Mucosa of descending colon (tissue), 3 donors: ENCODE results near the gene PAK6. TPM values are rescaled to one million over a fixed set of nuclear protein-coding genes. Genes with fewer than 3 reads are reported as not detected.
A peak's percentile ranks its signal among the peaks of the same experiment; 100 is the strongest.

Source experiments
- ATAC-seq: fragments of 200-7000 bp; cut with Tn5 transposase; one replicate; pipeline ENCODE4 v1.9.1; 2020; ENCODE audit warnings: mild to moderate bottlenecking, moderate library complexity
- DNase-seq, 3 donors: peaks; one replicate each; pipeline ENCODE4 v3.0.0-alpha.2; 2020
- H3K36me3 ChIP-seq: fragments of 200-600 bp; one replicate; pipeline ENCODE4 v1.8.0; 2021; ENCODE audit warnings: low read depth, mild to moderate bottlenecking
- H3K4me1 ChIP-seq: fragments of 200-600 bp; one replicate; pipeline ENCODE4 v1.8.0; 2021; ENCODE audit warnings: low read depth, mild to moderate bottlenecking
- H3K4me3 ChIP-seq: fragments of 200-600 bp; one replicate; pipeline ENCODE4 v1.8.0; 2021; ENCODE audit warnings: mild to moderate bottlenecking
- H3K9me3 ChIP-seq: fragments of 200-600 bp; one replicate; pipeline ENCODE4 v1.8.0; 2021; ENCODE audit warnings: mild to moderate bottlenecking
- intact Hi-C, 2 donors: fragments of 100-400 bp; cut with DNase I in 1 of 2; cut with micrococcal nuclease in 1 of 2; formaldehyde crosslinking; loops; one replicate each; pipeline versions ENCODE4 v1.11.0 to v1.11.1; 2022; cut with DNase I, micrococcal nuclease
- total RNA-seq, 3 donors: library from RNA; stranded (reverse); fragmentation: NEBNext Ultra II Directional in 2 of 3; extraction: Animal tissue kit (Norgen Biotek cat#: 25700) in 2 of 3; gene quantifications; one replicate each; pipeline versions ENCODE4 v1.2.1 to v1.2.4, GENCODE V29; 2021 to 2023
- TF ChIP-seq, protein P1 (sequence below): fragments of 200-600 bp; IDR thresholded peaks from one replicate; pipeline ENCODE4 v1.8.0; 2022; ENCODE audit warnings: antibody characterized with exemption, mild to moderate bottlenecking
- donor health status: DM: no; HTN: no; CAD: no; lungs with moderate emphysema.
- donor health status: DM: no; HTN: no; CAD: no.
- donor health status: DM: no; HTN: yes; CAD: no.

The PAK6 gene
- total RNA-seq, 3 donors from 2014 or later = 0.98 to 3.1 (median 2.7) TPM

DNA sequence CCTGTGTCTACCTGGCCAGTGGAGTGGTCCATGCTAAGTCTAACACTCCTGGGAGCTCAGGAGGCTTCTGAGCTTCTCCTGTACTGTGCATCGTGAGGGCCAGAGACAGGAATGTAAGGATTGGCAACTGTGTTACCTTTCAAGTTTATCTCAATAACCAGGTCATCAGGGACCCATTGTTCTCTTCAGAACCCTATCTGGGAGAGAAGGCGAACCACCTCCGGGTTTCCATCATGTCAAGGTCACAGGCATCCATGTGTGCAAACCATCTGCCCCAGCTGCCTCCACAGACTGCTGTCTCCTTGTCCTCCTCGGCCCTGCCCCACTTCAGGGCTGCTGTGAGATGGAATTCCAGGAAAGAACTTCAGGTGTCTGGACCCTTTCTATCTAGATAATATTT is 38.1 kb downstream of the PAK6 start:
- H3K9me3 ChIP-seq = no peaks in the 10 kb centered on the region
- H3K36me3 ChIP-seq = no peaks in the 10 kb centered on the region
- ATAC-seq (no peak), DNase-seq (no peak)
- no peak overlapping the region for H3K4me3 ChIP-seq
- H3K4me1 ChIP-seq = peaks cover 16% of the 10 kb centered on the region
- intact Hi-C loops = no loop called here
- TF ChIP-seq, protein P1, sequence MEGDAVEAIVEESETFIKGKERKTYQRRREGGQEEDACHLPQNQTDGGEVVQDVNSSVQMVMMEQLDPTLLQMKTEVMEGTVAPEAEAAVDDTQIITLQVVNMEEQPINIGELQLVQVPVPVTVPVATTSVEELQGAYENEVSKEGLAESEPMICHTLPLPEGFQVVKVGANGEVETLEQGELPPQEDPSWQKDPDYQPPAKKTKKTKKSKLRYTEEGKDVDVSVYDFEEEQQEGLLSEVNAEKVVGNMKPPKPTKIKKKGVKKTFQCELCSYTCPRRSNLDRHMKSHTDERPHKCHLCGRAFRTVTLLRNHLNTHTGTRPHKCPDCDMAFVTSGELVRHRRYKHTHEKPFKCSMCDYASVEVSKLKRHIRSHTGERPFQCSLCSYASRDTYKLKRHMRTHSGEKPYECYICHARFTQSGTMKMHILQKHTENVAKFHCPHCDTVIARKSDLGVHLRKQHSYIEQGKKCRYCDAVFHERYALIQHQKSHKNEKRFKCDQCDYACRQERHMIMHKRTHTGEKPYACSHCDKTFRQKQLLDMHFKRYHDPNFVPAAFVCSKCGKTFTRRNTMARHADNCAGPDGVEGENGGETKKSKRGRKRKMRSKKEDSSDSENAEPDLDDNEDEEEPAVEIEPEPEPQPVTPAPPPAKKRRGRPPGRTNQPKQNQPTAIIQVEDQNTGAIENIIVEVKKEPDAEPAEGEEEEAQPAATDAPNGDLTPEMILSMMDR = no peak

DNA sequence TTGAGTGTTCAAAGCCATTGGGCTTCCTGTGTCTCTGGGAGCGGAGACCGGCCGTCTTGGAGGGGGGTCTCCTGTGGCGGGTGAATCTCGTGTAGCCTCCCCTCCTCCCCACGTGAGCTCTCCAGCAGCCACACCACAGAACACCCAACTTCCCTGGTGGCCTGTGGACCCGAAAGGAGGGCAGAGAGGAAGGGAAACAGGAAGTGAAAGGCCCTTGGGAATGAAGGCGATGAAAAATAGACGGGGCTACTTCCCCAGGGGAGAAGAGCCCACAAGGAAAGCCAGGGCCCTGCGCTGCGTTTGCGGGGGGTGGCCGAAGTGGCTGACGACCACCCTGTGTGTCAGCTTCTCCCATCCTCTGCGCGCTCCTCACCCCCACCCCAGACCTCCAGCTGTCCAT is 38.6 kb downstream of the PAK6 start:
- no peak for ATAC-seq
- TF ChIP-seq, protein P1 = no peak

DNA sequence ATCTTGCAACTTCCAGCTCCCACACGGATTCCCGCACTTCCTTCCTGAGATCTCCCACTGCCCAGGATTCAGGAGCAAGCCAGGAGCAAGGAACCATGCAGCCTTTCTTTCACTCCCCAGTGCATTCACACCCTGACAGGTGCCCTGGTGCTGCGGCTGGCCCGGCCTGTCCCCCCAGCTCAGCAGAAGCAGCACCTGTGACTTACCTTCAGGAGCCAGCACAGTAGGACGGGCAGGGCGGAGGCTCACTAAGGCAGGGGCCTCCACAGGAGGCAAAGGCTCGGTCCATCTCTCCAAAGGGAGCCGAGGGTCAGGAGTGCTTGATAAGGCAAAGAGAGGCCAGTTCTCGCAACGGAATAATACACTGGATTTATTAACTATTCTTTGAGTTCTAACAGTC is 39.2 kb downstream of the PAK6 start:
- TF ChIP-seq, protein P1 = no peak
- DNase-seq (no peak), ATAC-seq (no peak)
- Histone ChIP-seq H3K36me3 (no peaks in the 10 kb centered on the region), H3K9me3 (no peaks in the 10 kb centered on the region), H3K4me3 (no peak overlapping the region), H3K4me1 (peaks cover 27% of the 10 kb centered on the region)
- intact Hi-C loops = no loop called here

More for the DNA sequence above, 38.6 kb downstream of the PAK6 start:
- peak in 1 of 3 donors; percentile 46 for DNase-seq
- intact Hi-C loops = no loop called here
- Histone ChIP-seq H3K9me3 (no peaks in the 10 kb centered on the region), H3K4me1 (peaks cover 21% of the 10 kb centered on the region), H3K4me3 (no peak overlapping the region), H3K36me3 (no peaks in the 10 kb centered on the region)

DNA sequence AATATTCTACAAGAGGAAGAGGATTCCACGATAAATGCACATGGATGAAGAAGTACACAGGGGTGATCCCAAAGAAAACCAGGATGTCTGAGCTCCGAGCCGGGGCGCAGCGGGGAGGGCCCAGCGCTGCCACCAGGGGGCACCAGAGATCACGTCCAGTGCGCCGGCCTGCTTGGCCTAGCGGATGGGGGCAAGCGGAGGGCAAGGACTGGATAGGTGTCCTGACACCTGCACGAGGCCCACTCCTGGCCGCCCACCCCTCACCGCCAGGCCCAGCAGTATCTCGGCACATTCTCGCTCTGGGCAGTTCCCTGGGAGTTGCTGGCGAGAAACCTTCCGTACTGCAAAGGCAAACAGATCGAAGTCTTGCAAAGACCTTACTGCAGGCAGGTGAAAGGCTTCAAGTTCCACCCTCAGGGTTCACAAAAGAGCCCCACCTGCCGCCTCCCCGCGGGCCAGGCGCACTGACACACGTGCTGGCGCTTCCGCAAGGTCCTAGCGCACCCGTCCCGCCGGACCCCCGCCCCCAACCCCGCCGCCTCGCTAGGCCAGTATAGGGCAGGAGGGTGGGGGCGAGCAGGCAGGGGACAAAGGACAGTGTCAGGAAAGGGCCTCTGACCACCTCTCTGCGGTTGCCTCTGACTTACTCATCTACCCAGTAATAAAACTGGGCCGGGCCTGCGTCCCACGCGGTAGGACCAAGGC is 40.7 kb downstream of the PAK6 start:
- ATAC-seq = peak; percentile 75
- TF ChIP-seq, protein P1 = peak; percentile 98
- H3K36me3 ChIP-seq = no peaks in the 10 kb centered on the region
- peaks cover 30% of the 10 kb centered on the region for H3K4me1 ChIP-seq
- H3K4me3 ChIP-seq = no peak overlapping the region
- DNase-seq = peak; percentile 76 to 88 (median 82)
- intact Hi-C loops = no loop called here
- no peaks in the 10 kb centered on the region for H3K9me3 ChIP-seq

DNA sequence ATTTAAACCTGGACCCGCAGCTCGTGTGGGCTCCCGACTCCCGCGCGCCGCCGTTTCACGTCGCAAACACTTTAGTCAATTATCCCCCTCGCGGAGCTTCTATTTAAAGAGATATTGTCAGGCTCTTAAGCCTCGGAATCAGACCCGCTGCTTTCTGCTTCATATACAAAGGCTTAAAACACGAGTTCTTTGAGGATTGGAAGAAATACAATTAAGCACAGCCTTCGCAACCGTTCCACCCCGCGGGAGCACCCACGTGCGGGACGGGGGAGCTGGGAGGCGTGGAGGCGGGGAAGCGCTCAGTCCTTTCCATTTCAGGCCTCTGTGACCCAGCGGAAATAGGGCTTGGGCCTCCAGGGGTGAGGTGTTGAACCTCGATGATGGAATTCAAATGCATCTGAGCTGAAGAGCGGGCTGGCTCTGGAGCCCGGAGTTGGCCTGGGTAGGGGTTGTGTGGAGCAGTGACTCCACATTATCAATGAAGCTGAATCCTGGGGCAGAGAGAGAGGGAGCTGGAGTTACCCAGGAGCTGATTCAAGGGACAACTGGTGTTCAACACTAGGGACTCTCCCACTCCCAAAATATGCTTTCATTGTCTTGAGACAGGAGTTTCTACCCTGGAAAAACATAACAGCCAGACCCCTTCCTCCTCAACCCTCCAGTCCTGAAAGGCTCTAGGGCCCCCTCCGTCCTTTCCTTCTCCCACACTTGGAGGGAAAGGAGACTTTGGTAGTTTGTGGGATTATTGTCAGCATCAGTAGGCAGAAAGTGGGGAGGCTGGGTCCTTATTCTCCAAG is 41.6 kb downstream of the PAK6 start:
- intact Hi-C loops = no loop called here
- ATAC-seq = no peak
- H3K9me3 ChIP-seq = no peaks in the 10 kb centered on the region
- no peak for DNase-seq
- H3K36me3 ChIP-seq = no peaks in the 10 kb centered on the region
- TF ChIP-seq, protein P1 = no peak
- peaks cover 30% of the 10 kb centered on the region for H3K4me1 ChIP-seq
- H3K4me3 ChIP-seq = no peak overlapping the region
